GM12878 (cell line): ENCODE measurements around the gene SPAG6. TPM values are rescaled to one million over a fixed set of nuclear protein-coding genes. Genes with fewer than 3 reads are reported as not detected.
"Not testable (repeated sequence)": the region's sequence is repeated elsewhere in the genome, so short reads cannot be mapped to it uniquely, and the experiment has no call there.

Experiments
- ATAC-seq: fragments of 200-7000 bp; cut with Tn5 transposase; 3 replicates; pipeline ENCODE4 v1.9.1; 2020; ENCODE audit warnings: mild to moderate bottlenecking, moderate library complexity
- BruUV-seq: library from RNA; stranded (reverse); fragments of 400-500 nt; replicated peaks from 2 replicates; lab custom pipeline; 2021; lab: Mats Ljungman, UMichigan
- CTCF ChIA-PET: fragments of 300-600 bp; sonication (Branson Sonifier 250); formaldehyde crosslinking; extraction: SDS; loops from one replicate; lab custom pipeline; 2021; ENCODE audit warnings: inconsistent platforms; lab: Yijun Ruan, JAX
- POLR2A ChIA-PET: fragments of 350-600 bp; formaldehyde crosslinking; extraction: SDS; loops from one replicate; lab custom pipeline; 2021; ENCODE audit warnings: inconsistent platforms; lab: Charles Lee
- RAD21 ChIA-PET: fragments of 300-600 bp; sonication (Branson Sonifier 250); formaldehyde crosslinking; loops from one replicate; lab custom pipeline; 2023; ENCODE audit warnings: antibody characterized with exemption; ENCODE audit not compliant: unreplicated experiment; lab: Charles Lee
- SMC1A ChIA-PET: fragments of 300-600 bp; sonication (Branson Sonifier 250); formaldehyde crosslinking; loops from one replicate; lab custom pipeline; 2023; ENCODE audit not compliant: unreplicated experiment, uncharacterized antibody; lab: Charles Lee
- DNase-seq: peaks from one replicate; pipeline ENCODE4 v3.0.0-alpha.2; 2011; ENCODE audit warnings: low read depth, low spot score
- FAIRE-seq: peaks from 3 replicates; lab custom pipeline; 2011; peaks lifted over from hg19 to GRCh38; lab: Jason Lieb, UNC
- H2AFZ ChIP-seq: 2 replicates; pipeline ENCODE4 v1.6.0; 2011; ENCODE audit warnings: low read depth, low read length, control low read depth; ENCODE audit not compliant: control insufficient read depth
- H3K27ac ChIP-seq: 2 replicates; pipeline ENCODE4 v1.5.1; 2011; ENCODE audit warnings: control low read depth; ENCODE audit not compliant: control insufficient read depth, insufficient read depth
- H3K27me3 ChIP-seq, 2 experiments: replicated peaks in 1 of 2; 2 replicates each; pipeline versions ENCODE4 v1.6.0 to v1.6.1; 2011; ENCODE audit warnings: low read length in 1 of 2; ENCODE audit not compliant: control insufficient read depth in 2 of 2, insufficient read depth in 2 of 2
- H3K36me3 ChIP-seq, 2 experiments: 2 replicates each; pipeline ENCODE4 v1.5.1; 2011; ENCODE audit warnings: low read length in 1 of 2; ENCODE audit not compliant: control insufficient read depth in 2 of 2, insufficient read depth in 2 of 2
- H3K4me1 ChIP-seq: 2 replicates; pipeline ENCODE4 v1.6.1; 2011; ENCODE audit warnings: mild to moderate bottlenecking, low read length, moderate library complexity, mixed read lengths; ENCODE audit not compliant: control insufficient read depth, insufficient read depth
- H3K4me2 ChIP-seq: 2 replicates; pipeline ENCODE4 v1.6.0; 2011; ENCODE audit warnings: control low read depth; ENCODE audit not compliant: control insufficient read depth, insufficient read depth
- H3K4me3 ChIP-seq: fragments of 200-600 bp; sonication (generic); 2 replicates; pipeline ENCODE4 v1.5.1; 2016
- H3K79me2 ChIP-seq: 2 replicates; pipeline ENCODE4 v1.6.0; 2011; ENCODE audit warnings: low read length; ENCODE audit not compliant: control insufficient read depth, insufficient read depth
- H3K9ac ChIP-seq: 2 replicates; pipeline ENCODE4 v1.8.0; 2011; ENCODE audit warnings: low read length, control low read depth, mixed read lengths; ENCODE audit not compliant: control insufficient read depth, insufficient read depth
- H3K9me3 ChIP-seq: replicated peaks from 3 replicates; pipeline ENCODE4 v1.5.1; 2011; ENCODE audit warnings: mild to moderate bottlenecking, low read length; ENCODE audit not compliant: control insufficient read depth, insufficient read depth
- H4K20me1 ChIP-seq: 2 replicates; pipeline ENCODE4 v1.6.0; 2011; ENCODE audit not compliant: control insufficient read depth, insufficient read depth
- NR2C1 ChIP-seq: fragments of 450-650 bp; IDR thresholded peaks from 2 replicates; pipeline ENCODE4 v1.6.1; 2017; ENCODE audit warnings: antibody characterized with exemption, mild to moderate bottlenecking, moderate library complexity
- TARDBP ChIP-seq: IDR thresholded peaks from 2 replicates; pipeline ENCODE4 v1.6.1; 2016; ENCODE audit warnings: borderline replicate concordance
- WGBS: methylation state at CpG from one replicate; pipeline ENCODE4 v1.1.6; 2016; ENCODE audit warnings: low lambda C conversion rate; ENCODE audit not compliant: insufficient replicate concordance, insufficient coverage; ENCODE audit errors: missing lambda C conversion rate; 5-methylcytosine and 5-hydroxymethylcytosine counted together
- in situ Hi-C: fragments of 300-500 bp; cut with MboI; formaldehyde crosslinking; loops from 9 replicates; pipeline ENCODE4 v1.14.3; 2018; ENCODE audit warnings: mixed read lengths
- intact Hi-C: fragments of 100-400 bp; cut with micrococcal nuclease; formaldehyde crosslinking; loops from one replicate; pipeline ENCODE4 v1.14.2; 2022; ENCODE audit not compliant: unreplicated experiment
- polyA plus RNA-seq, 11 experiments: library from polyadenylated mRNA; depleted of rRNA in 4 of 11; unstranded in 6 of 11; stranded (reverse) in 5 of 11; fragments of >200 nt; fragmentation: Nextera tagmentation in 4 of 11; fragmentation: Illumina TruSeq in 1 of 11; extraction: Ambion mirVana in 4 of 11; extraction: Trizol in 1 of 11; gene quantifications; 1 replicate in 1 of 11; 2 replicates in 10 of 11; pipeline versions ENCODE4 v1.2.1 to v1.2.3, GENCODE V29; 2011 to 2016; ENCODE audit warnings: inconsistent platforms in 2 of 11, missing spikeins in 2 of 11, low read depth in 1 of 11
- total RNA-seq, 4 experiments: library from RNA; depleted of rRNA in 3 of 4; stranded (reverse); fragments of >200 nt in 3 of 4; fragmentation: Illumina TruSeq in 1 of 4; extraction: Trizol in 1 of 4; gene quantifications; 2 replicates each; pipeline versions ENCODE4 v1.2.1 to v1.2.3, GENCODE V29; 2013 to 2021

SPAG6 gene
- total and polyA plus RNA-seq, 10 of the 15 experiments (the other 5 are each of a cell fraction or from before 2014, with no cell fraction given), result 0.13 to 0.99 (median 0.40) TPM; not detected in 1

- H3K9ac ChIP-seq, SMC1A ChIA-PET: not testable (repeated sequence)
- 94% methylated on average over 2 of the region's 4 CpGs for WGBS
Measured at GRCh38 chr10:22357770-22358169, 12.5 kb downstream of the SPAG6 start.

GRCh38 chr10:22363305-22363704, 18.0 kb downstream of the SPAG6 start:
- ChIA-PET RAD21 (no interaction called here), SMC1A (no interaction called here), POLR2A (no interaction called here), CTCF (interaction anchor here (0.9 kb wide), 1 partner anchor 24 kb away, joined by 3 read pairs; no protein-coding TSS in a partner anchor)
- in situ Hi-C loops, result no loop called here
- H2AFZ ChIP-seq, result no peak overlapping the region
- H3K4me2 ChIP-seq, result no peak overlapping the region
- H3K9ac ChIP-seq, result no peak overlapping the region
- no peaks in the 10 kb centered on the region for H3K27me3 ChIP-seq
- H3K27ac ChIP-seq, result no peak overlapping the region
- no peaks in the 10 kb centered on the region for H3K79me2 ChIP-seq
- no peaks in the 10 kb centered on the region for H4K20me1 ChIP-seq
- no peaks in the 10 kb centered on the region for H3K36me3 ChIP-seq
- no peak for FAIRE-seq
- intact Hi-C loops, result no loop called here
- no TSS peak for BruUV-seq
- no peak overlapping the region for H3K4me3 ChIP-seq
- H3K9me3 ChIP-seq, result no peaks in the 10 kb centered on the region
- ATAC-seq, result 0 out of 3 replicates have a peak, but pooled peaks have one; percentile 12
- DNase-seq, result no peak
- no peak for TF ChIP-seq TARDBP
- TF ChIP-seq NR2C1, result no peak
- H3K4me1 ChIP-seq, result peaks cover 11% of the 10 kb centered on the region
- 83% methylated on average over 6 of the region's 6 CpGs for WGBS

More at GRCh38 chr10:22357770-22358169, 12.5 kb downstream of the SPAG6 start:
- RAD21 ChIA-PET, in situ Hi-C loops, H2AFZ ChIP-seq, POLR2A ChIA-PET, H3K4me1 ChIP-seq, CTCF ChIA-PET, H4K20me1 ChIP-seq, BruUV-seq, H3K4me3 ChIP-seq, ATAC-seq, H3K4me2 ChIP-seq, intact Hi-C loops, H3K79me2 ChIP-seq, H3K27ac ChIP-seq, H3K27me3 ChIP-seq, H3K36me3 ChIP-seq, DNase-seq, H3K9me3 ChIP-seq, FAIRE-seq: not testable (repeated sequence)
